ENCODE results near the gene SH3GL2.

GRCh38 chr9:17597977-17598376, 19.1 kb downstream of the SH3GL2 start:
- no peak for TF ChIP-seq CTCF (IDR thresholded peaks at IDR 0.05)
- no peak for TF ChIP-seq ZFX (IDR thresholded peaks at IDR 0.05; ENCODE audit: borderline replicate concordance)

Data from 22Rv1 (cell line).